Measurements from ENCODE around the gene USH2A. TPM values are rescaled to one million over a fixed set of nuclear protein-coding genes. Genes with fewer than 3 reads are reported as not detected.
"Not testable (repeated sequence)": the region's sequence is repeated elsewhere in the genome, so short reads cannot be mapped to it uniquely, and the experiment has no call there.

USH2A gene
- total RNA-seq, 4 donors from 2014 or later, result under 0.01 TPM; not detected in 3

GRCh38 chr1:216366979-216367378, 56.3 kb downstream of the USH2A start:
- DNase-seq, result no peak
- Histone ChIP-seq H3K4me3 (no peak overlapping the region), H3K4me1 (no peaks in the 10 kb centered on the region), H3K36me3 (no peaks in the 10 kb centered on the region), H3K9me3 (no peaks in the 10 kb centered on the region), H3K27me3 (no peaks in the 10 kb centered on the region), H3K27ac (no peak overlapping the region)
- no peak for TF ChIP-seq POLR2AphosphoS5 (IDR thresholded peaks at IDR 0.05)
- no peak for TF ChIP-seq POLR2A (IDR thresholded peaks at IDR 0.05)
- no peak for TF ChIP-seq EP300 (IDR thresholded peaks at IDR 0.05; ENCODE audit: low read depth)
- no peak for TF ChIP-seq CTCF (IDR thresholded peaks at IDR 0.05)
- intact Hi-C loops (cut with DNase I; ENCODE audit: low total_unique reads) (no loop called here), in situ Hi-C loops (cut with MboI; ENCODE audit: low pct_ligation_motif_present in 1 of 4, low pct_unique_long_range_greater_than_20kb in 1 of 4, low sequenced_read_pairs in 3 of 4) (no loop called here)

GRCh38 chr1:216356945-216357344, 66.3 kb downstream of the USH2A start:
- in situ Hi-C loops (cut with MboI; ENCODE audit: low pct_ligation_motif_present in 1 of 4, low pct_unique_long_range_greater_than_20kb in 1 of 4, low sequenced_read_pairs in 3 of 4), result no loop called here
- Histone ChIP-seq H3K4me3 (no peak overlapping the region), H3K4me1 (no peaks in the 10 kb centered on the region), H3K9me3 (no peaks in the 10 kb centered on the region), H3K36me3 (no peaks in the 10 kb centered on the region), H3K27ac (no peak overlapping the region), H3K27me3 (no peaks in the 10 kb centered on the region)
- WGBS, 2 donors (ENCODE audit: low coverage in 1 of 2), result 77 to 83% methylated on average over 2 of the region's 2 CpGs
- TF ChIP-seq POLR2A (IDR thresholded peaks at IDR 0.05) (no peak), POLR2AphosphoS5 (IDR thresholded peaks at IDR 0.05) (no peak), CTCF (IDR thresholded peaks at IDR 0.05) (no peak), EP300 (IDR thresholded peaks at IDR 0.05; ENCODE audit: low read depth) (no peak)
- DNase-seq, result no peak
- intact Hi-C loops (cut with DNase I; ENCODE audit: low total_unique reads), result no loop called here

- WGBS, 2 donors (ENCODE audit: low coverage in 1 of 2), result 13% methylated on average over 1 of the region's 1 CpG; no CpG with 5 or more reads in 1 of the 2 donors
- no peaks in the 10 kb centered on the region for H3K9me3 ChIP-seq
- H3K27ac ChIP-seq, result no peak overlapping the region
- in situ Hi-C loops (cut with MboI; ENCODE audit: low pct_ligation_motif_present in 1 of 4, low pct_unique_long_range_greater_than_20kb in 1 of 4, low sequenced_read_pairs in 3 of 4), result no loop called here
- DNase-seq, result no peak
- no peak for TF ChIP-seq CTCF (IDR thresholded peaks at IDR 0.05)
- H3K27me3 ChIP-seq, result no peaks in the 10 kb centered on the region
- H3K36me3 ChIP-seq, result no peaks in the 10 kb centered on the region
- H3K4me1 ChIP-seq, result no peaks in the 10 kb centered on the region
- H3K4me3 ChIP-seq, result no peak overlapping the region
- intact Hi-C loops (cut with DNase I; ENCODE audit: low total_unique reads), result no loop called here
Measured at GRCh38 chr1:216350186-216350585, 73.1 kb downstream of the USH2A start.

GRCh38 chr1:216346526-216346925, 76.7 kb downstream of the USH2A start:
- in situ Hi-C loops (cut with MboI; ENCODE audit: low pct_ligation_motif_present in 1 of 4, low pct_unique_long_range_greater_than_20kb in 1 of 4, low sequenced_read_pairs in 3 of 4), result no loop called here
- H3K36me3 ChIP-seq, result no peaks in the 10 kb centered on the region
- TF ChIP-seq POLR2A (IDR thresholded peaks at IDR 0.05) (no peak), EP300 (IDR thresholded peaks at IDR 0.05; ENCODE audit: low read depth) (no peak), POLR2AphosphoS5 (IDR thresholded peaks at IDR 0.05) (no peak), CTCF (IDR thresholded peaks at IDR 0.05) (no peak)
- intact Hi-C loops (cut with DNase I; ENCODE audit: low total_unique reads), result no loop called here
- no peak for DNase-seq
- WGBS, 2 donors (ENCODE audit: low coverage in 1 of 2), result 63 to 74% methylated on average over 3 of the region's 3 CpGs
- H3K9me3 ChIP-seq, result no peaks in the 10 kb centered on the region
- H3K27me3 ChIP-seq, result no peaks in the 10 kb centered on the region
- no peaks in the 10 kb centered on the region for H3K4me1 ChIP-seq
- no peak overlapping the region for H3K4me3 ChIP-seq
- no peak overlapping the region for H3K27ac ChIP-seq

- H3K27ac ChIP-seq; in situ Hi-C loops (cut with MboI; ENCODE audit: low pct_ligation_motif_present in 1 of 4, low pct_unique_long_range_greater_than_20kb in 1 of 4, low sequenced_read_pairs in 3 of 4); intact Hi-C loops (cut with DNase I; ENCODE audit: low total_unique reads); H3K36me3 ChIP-seq; DNase-seq; H3K4me1 ChIP-seq; H3K9me3 ChIP-seq; H3K27me3 ChIP-seq; H3K4me3 ChIP-seq: not testable (repeated sequence)
- WGBS, 2 donors (ENCODE audit: low coverage in 1 of 2), result 73 to 88% methylated on average over 3 to 5 of the region's 5 CpGs
Measured at GRCh38 chr1:216340542-216340941, 82.7 kb downstream of the USH2A start.

Data from transverse colon (tissue), 4 donors.